Omental fat pad (tissue), 4 donors: ENCODE results near the gene MST1. TPM values are rescaled to one million over a fixed set of nuclear protein-coding genes. Genes with fewer than 3 reads are reported as not detected.
A peak's percentile ranks its signal among the peaks of the same experiment; 100 is the strongest.
"Not testable (repeated sequence)": the region's sequence is repeated elsewhere in the genome, so short reads cannot be mapped to it uniquely, and the experiment has no call there.

Source experiments
- ATAC-seq: fragments of 150-250 bp; one replicate; pipeline ENCODE4 v1.9.1; 2016; ENCODE audit warnings: mild to moderate bottlenecking, moderate library complexity; ENCODE audit not compliant: low FRiP score
- DNase-seq: peaks from one replicate; pipeline ENCODE4 v3.0.0-alpha.2; 2019; ENCODE audit warnings: low spot score
- total RNA-seq, 4 donors: library from RNA; depleted of rRNA; stranded (reverse); fragments of >200 nt; gene quantifications; one replicate each; pipeline ENCODE4 v1.1.0, GENCODE V29; 2016
- TF ChIP-seq, protein P1 (sequence below), 3 donors: fragments of 450-650 bp; IDR thresholded peaks; one replicate each; pipeline ENCODE4 v1.5.1; 2016 to 2017; ENCODE audit warnings: antibody characterized with exemption in 3 of 3, mild to moderate bottlenecking in 3 of 3, moderate library complexity in 2 of 3

The MST1 gene
- total RNA-seq, 4 donors from 2014 or later, result 3.5 to 94.1 (median 25.0) TPM

DNA sequence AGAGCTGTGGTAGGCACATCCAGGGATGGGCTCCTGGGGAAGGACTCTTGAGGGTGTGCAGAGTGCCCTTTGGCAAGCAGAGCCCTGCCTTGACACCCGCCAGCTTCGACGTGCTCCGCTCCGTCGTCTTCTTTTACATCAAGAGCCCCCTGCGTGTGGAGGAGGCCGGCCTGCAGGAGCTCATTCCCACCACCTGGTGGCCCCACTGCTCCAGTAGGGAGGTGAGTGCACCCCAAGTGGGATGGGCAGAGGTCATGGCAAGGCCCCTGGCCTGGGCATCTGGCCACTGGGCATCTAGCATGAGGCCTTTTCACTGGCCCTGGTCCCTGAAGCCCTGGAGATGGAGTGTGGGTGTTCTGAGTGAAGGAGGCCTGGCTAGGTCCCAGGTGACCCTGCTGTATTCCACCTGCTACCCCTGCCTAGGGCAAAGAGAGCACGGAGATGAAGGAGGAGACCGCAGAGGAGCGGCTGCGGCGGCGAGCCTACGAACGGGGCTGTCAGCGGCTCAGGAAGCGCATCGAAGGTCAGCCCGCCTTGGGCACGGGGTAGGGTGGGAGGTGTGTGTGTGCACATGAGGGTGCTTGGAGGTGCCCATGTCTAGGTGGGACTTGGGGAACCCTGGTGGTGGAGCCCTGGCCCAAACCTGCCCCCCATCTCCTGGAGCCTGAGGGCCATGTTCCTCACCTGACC lies 12.3 kb upstream of the MST1 start:
- TF ChIP-seq, protein P1, sequence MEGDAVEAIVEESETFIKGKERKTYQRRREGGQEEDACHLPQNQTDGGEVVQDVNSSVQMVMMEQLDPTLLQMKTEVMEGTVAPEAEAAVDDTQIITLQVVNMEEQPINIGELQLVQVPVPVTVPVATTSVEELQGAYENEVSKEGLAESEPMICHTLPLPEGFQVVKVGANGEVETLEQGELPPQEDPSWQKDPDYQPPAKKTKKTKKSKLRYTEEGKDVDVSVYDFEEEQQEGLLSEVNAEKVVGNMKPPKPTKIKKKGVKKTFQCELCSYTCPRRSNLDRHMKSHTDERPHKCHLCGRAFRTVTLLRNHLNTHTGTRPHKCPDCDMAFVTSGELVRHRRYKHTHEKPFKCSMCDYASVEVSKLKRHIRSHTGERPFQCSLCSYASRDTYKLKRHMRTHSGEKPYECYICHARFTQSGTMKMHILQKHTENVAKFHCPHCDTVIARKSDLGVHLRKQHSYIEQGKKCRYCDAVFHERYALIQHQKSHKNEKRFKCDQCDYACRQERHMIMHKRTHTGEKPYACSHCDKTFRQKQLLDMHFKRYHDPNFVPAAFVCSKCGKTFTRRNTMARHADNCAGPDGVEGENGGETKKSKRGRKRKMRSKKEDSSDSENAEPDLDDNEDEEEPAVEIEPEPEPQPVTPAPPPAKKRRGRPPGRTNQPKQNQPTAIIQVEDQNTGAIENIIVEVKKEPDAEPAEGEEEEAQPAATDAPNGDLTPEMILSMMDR (IDR thresholded peaks at IDR 0.05), result no peak
- ATAC-seq, result no peak
- DNase-seq, result no peak

DNA sequence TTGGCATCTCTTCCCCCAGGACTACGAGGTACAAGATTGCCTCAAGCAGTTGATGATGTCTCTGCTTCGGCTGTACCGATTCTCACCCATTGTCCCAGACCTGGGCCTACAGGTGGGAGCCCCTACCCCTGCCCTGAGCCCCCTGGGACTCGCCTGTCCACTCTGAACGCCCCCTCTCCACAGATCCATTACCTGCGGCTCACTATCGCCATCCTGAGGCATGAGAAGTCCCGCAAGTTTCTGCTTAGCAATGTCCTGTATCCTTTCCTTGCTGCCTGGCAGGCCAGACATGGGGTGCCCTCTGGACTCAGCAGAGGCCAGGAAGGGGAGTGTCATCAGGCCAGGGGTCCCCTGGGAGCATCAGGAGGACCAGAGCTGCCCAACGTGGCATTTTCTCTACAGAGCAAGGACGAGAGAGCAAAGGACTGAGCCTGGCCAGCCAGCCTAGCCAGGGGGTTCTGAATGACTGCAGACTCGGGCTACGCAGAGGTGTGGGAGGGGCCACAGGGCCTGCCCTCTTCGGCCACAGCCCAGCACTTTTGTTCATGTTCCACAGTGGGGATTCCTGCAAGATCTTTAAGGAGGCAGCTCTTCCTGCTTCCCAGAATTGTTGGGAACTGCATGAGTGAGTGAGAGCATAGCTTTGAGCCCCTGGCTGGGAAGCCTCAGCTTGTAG lies 11.3 kb upstream of the MST1 start:
- no peak for ATAC-seq
- no peak for DNase-seq
- TF ChIP-seq, protein P1 (IDR thresholded peaks at IDR 0.05), result no peak

DNA sequence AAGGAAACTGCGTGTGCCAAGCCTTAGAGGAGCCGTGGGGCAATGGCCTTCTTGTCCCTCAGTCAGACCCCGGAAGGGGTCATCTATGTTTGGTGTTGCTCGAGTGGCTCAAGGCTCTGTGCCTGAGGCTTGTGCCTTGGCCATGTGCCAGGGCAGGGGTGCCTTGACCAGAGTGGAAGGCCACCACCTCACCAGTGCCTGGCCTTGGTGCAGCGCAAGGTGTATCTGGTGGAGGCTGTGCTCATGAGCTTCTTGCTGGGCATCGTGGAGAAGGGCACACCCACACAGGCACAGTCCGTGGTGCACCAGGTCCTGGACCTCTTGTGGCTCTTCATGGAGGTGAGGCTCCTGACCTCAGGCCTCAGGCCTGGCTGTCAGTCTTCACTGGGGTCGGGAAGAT lies 10.7 kb upstream of the MST1 start:
- no peak for DNase-seq
- no peak for ATAC-seq
- TF ChIP-seq, protein P1 (IDR thresholded peaks at IDR 0.05), result no peak

DNA sequence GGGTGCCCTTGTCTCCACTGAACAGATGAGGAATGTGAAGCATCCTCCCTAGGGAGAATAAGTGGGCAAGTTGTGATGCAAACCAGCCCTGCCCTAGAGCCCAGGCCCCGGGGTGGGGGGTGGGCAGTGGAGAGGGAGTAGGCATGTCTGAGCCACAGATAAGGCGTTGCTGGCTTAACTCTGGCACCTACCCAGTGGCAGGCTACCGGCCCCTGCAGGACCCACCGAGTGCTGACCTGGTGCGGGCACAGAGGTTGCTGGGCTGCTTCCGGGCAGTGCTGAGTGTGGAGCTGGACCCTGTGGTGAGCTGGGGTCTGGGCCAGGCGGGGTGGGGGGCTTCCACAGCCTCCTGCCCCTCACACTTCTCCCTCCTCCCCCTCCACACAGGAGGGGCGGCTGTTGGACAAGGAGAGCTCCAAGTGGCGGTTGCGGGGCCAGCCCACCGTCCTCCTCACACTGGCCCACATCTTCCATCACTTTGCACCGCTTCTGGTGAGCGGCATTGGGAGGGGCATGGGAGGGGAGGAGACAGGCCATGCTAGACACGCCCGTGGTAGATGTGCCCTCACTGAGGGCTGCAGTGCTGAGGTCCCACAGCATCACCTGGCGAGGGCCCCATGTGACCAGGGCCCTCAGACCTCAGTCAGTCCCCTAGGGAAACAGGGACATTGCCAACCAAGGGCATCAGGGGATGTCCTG lies 10.2 kb upstream of the MST1 start:
- TF ChIP-seq, protein P1 (IDR thresholded peaks at IDR 0.05), result no peak
- DNase-seq (no peak), ATAC-seq (no peak)

DNA sequence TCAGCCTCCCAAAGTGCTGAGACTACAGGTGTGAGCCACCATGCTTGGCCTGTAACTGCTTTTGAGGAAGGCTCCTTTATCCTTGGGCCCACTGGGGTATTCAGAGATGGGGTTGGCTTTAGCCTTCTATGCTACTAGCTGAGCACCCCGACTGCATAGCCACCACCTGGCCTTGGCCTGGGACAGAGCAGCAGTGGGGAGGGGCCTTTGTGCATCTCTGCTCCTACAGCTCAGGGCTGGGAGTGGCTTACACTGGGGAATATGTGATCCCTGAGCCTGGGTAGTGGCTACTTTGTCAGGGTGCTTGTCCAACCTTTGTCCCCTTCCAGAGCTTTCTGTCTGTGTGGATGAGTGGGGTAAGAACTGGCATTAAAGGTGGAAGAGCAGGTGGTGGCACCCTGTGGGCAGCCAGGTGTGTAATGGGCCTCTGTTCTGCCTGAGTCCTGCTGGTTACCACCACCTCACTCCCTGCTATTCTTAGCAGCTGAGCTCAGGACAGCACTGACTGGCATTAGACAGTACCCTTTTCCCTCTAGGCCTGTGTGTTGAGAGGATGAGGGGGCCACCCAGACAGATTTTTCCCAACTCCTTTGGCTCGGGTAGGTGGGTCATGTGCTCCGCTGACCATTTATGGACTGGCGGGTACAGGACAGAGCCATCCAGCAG lies 6.2 kb upstream of the MST1 start:
- not testable (repeated sequence) for ATAC-seq, DNase-seq

DNA sequence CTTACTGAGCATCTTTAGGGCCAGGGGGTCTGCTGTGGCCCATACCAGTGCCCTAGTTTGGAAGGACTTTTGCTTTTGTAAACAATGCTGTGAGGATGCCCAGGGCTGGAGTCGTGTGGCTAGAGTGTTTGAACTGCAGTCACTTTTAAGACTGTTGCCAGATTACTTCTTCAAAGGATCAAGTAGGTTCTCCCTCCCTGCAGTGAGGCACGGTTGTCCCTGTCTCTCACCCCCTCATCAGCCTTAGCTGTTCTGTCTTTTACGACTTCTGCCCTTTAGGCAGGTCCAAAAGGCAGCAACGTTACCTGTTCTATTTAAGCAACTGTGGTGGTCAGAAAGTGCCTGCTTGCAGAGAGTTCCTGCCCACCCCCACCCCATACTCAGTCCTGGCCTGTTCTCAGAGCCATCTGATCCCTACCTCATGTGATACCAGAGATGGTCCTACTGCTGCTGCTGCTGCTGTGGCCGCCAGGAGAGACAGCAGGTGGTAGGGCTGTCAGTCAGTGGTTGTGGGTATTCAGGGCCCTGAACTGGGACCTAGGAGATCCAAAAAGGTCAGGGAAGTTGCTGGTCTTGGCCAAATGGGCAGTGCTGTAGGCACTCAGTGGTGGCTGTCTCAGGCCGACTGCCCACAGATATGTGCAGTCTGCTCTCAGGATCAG lies 5.3 kb upstream of the MST1 start:
- ATAC-seq, DNase-seq: not testable (repeated sequence)

DNA sequence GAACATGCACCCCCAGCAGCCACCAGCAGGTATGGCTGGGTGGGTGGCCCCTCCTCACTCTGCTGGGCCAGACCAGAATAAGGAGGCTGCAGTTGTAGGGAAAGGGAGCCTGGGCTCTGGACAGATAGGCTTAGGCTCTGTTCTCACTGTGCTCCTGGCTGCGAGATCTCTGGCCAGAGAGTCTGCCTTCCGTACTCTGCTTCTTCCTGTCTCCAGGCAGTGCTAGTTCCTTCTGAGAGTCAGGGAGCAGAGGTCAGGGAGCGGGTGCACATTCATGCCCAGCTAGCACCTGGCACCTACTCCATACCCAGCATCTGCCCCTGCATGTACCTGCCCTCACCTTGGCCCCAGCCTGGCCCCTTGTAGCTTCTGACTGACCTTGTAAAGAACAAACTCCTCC lies 2.2 kb upstream of the MST1 start:
- ATAC-seq, DNase-seq: not testable (repeated sequence)

DNA sequence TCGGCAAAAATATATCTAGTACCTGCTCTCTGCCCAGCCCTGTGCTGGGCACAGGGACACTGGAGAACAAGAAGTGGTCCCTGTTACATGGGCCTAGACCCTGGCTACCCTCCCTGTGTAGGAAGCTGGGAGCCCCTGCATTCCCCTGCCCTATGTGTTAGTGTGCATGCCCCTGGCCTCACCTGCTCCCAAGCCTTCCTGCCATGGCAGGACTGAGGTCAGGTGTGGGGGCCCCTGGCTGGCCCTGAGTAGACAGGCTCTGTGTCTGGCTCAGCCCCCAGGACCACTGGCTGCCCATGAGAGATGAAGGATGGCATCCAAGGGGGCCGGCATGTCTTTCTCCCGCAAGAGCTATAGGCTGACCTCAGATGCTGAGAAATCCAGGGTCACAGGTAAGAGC lies 1.6 kb upstream of the MST1 start:
- ATAC-seq, DNase-seq: not testable (repeated sequence)

DNA sequence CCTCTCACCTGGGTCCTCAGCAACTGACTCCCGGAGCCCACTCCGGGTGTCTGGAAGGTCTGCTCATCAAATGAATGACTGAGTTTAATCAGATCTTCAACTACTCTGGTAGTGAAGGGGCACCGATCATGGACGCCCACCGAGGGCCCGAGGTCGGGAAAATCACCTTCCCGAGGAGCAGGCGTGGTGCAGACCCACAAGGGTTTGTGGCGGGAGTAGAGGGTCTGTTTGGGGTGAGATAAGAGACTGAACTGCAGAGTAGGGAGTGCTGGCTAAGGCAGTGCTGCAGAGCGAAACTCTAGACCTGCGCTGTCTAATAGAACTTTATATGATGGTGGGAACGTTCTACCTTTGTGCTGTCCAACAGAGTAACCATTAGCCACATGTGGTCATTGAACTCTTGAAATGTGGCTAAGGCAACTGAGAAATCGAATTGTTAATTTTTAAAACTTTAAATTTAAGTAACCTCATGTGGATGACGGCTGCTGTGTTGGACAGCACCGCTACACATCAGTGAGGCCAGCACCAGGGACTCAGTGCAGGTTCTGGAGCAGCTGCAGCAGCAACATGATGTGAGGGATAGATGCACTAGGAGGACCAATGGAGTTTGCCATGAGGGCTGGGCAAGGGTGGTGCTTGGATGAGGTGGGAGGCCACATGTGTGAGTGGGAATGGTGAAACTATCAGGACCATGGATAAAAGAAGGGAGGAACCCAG lies 792 bp upstream of the MST1 start:
- ATAC-seq, DNase-seq: not testable (repeated sequence)

DNA sequence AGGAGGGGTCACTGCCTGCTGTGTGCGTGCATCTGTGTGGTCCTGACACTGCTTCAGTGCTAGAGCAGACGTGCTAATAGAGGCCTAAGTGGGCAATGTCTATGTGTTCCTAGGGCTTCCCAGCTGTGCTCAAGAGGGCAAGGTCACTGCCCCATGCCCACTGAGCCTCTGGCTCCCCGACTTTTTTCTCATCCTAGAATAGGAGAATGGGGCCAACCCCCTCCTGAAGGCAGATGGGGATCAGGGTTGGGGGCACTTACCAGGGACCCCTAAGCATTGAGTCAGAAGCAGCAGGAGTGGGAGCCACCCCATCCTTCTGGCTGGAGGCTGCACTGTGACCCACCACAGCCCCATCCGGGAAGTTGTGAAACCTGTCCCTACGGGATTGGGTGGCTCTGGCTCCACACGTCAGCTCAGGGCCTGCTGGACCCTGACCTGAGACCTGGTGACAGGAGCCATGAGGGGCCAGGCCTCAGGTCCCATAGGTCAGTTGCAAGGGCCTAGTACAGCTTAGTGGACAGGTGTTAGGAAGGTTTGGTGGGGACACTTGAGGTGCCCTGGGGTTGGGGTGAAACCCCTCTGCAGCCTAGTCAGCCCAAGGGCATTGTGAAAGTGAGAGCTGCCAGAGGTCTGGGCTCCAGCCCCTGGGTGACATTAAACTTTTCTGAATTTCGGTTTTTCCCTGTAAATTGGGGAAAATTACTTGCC lies 782 bp downstream of the MST1 start:
- not testable (repeated sequence) for DNase-seq, ATAC-seq

DNA sequence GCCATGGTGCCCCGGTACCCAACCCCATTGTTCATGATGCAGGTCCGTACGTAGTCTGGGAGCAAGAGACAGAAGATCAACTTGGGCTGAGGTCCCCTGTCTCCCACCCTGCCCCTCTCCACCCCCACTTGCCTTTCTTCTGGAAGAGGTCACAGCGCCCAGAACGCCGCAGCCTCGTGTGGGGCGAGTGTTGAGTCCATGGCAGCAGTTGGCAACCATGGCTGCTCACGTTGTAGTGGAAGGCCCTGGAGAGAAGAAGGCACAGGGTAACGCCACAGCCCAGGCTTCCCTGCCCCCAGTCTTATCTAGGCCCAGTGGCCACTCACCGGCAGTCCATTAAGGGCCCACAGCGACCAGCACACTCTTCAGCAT lies 1.9 kb downstream of the MST1 start:
- DNase-seq, ATAC-seq: not testable (repeated sequence)

DNA sequence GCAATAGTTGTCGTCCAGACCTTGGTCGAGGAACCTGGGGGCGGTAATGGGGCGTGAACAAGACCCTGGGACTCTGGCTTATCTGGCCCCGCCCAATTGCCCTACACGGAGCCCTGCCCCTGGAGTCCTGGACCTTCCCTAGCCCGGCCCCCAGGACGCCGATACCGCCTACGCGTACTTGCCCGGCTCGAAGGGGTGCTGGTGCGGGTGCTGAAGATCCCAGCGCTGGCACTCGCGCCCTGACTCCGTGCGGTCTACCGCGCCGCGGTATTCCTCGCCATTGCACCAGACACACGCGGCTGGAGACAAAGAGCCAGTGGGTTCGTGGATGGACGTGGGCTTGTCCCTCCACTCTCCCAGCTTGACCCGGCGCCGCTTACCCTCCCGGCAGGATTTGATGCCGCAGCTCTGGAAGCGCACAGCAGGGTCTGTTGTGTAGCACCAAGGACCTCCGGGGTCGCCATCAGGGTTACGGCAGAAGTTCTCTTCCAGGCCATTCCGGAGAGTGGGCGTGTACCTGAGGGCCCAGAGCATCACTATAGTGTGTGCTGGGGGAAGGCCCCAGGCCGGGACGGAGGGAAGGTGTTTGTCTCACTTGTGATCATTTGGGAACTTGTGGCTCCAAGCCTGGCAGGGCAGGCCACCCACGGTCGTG lies 2.4 kb downstream of the MST1 start:
- peak; percentile 45 for DNase-seq
- ATAC-seq, result peak; percentile 73
